Skeletal muscle tissue (tissue), 4 donors: Measurements from ENCODE around the gene GKN1. TPM values are rescaled to one million over a fixed set of nuclear protein-coding genes. Genes with fewer than 3 reads are reported as not detected.

Experiments
- H3K27ac ChIP-seq: one replicate; pipeline ENCODE4 v1.7.0; 2013; ENCODE audit warnings: mild to moderate bottlenecking, low read depth, low read length, inconsistent platforms
- H3K27me3 ChIP-seq, 3 donors: one replicate each; pipeline ENCODE4 v1.7.0; 2013; ENCODE audit warnings: low read length in 3 of 3; ENCODE audit not compliant: control insufficient read depth in 3 of 3, insufficient read depth in 3 of 3
- H3K36me3 ChIP-seq, 3 donors: one replicate each; pipeline ENCODE4 v1.7.0; 2013; ENCODE audit warnings: low read length in 3 of 3; ENCODE audit not compliant: control insufficient read depth in 3 of 3, insufficient read depth in 3 of 3
- H3K4me1 ChIP-seq, 3 donors: one replicate each; pipeline ENCODE4 v1.7.0; 2013; ENCODE audit warnings: low read length in 3 of 3, mild to moderate bottlenecking in 3 of 3; ENCODE audit not compliant: control insufficient read depth in 3 of 3, insufficient read depth in 3 of 3
- H3K4me3 ChIP-seq, 3 donors: one replicate each; pipeline ENCODE4 v1.7.0; 2013; ENCODE audit warnings: low read length in 3 of 3
- H3K9ac ChIP-seq, 3 donors: one replicate each; pipeline ENCODE4 v1.7.0; 2013; ENCODE audit warnings: low read length in 3 of 3, mild to moderate bottlenecking in 3 of 3, moderate library complexity in 2 of 3, low read depth in 1 of 3
- H3K9me3 ChIP-seq, 3 donors: one replicate each; pipeline ENCODE4 v1.7.0; 2013; ENCODE audit warnings: low read length in 3 of 3; ENCODE audit not compliant: control insufficient read depth in 3 of 3
- total RNA-seq: library from RNA; depleted of rRNA; stranded (reverse); fragments of >200 nt; gene quantifications from one replicate; pipeline ENCODE4 v1.2.3, GENCODE V29; 2014
- donor health status: Osteomylitis.

Gene GKN1
- total RNA-seq, 1 donor from 2014 or later: not detected

- Histone ChIP-seq H3K4me1 (no peaks in the 10 kb centered on the region), H3K9ac (no peak overlapping the region)
These were observed 36.9 kb upstream of the GKN1 start for GRCh38 chr2:68937346-68938055.

GRCh38 chr2:68938938-68939337 lies 35.5 kb upstream of the GKN1 start:
- Histone ChIP-seq H3K36me3 (no peaks in the 10 kb centered on the region), H3K4me3 (no peak overlapping the region), H3K9ac (no peak overlapping the region), H3K27me3 (no peaks in the 10 kb centered on the region), H3K9me3 (no peaks in the 10 kb centered on the region), H3K27ac (no peak overlapping the region), H3K4me1 (peaks cover 0 to 3% (median 3%) of the 10 kb centered on the region in 3 donors)

More at GRCh38 chr2:68937346-68938055, 36.9 kb upstream of the GKN1 start:
- Histone ChIP-seq H3K9me3 (no peaks in the 10 kb centered on the region), H3K4me3 (no peak overlapping the region), H3K36me3 (no peaks in the 10 kb centered on the region), H3K27me3 (no peaks in the 10 kb centered on the region), H3K27ac (no peak overlapping the region)

GRCh38 chr2:68939962-68940361 lies 34.5 kb upstream of the GKN1 start:
- Histone ChIP-seq H3K4me1 (peaks cover 0 to 3% (median 3%) of the 10 kb centered on the region in 3 donors), H3K9me3 (no peaks in the 10 kb centered on the region)

GRCh38 chr2:68940369-68940768 lies 34.1 kb upstream of the GKN1 start:
- Histone ChIP-seq H3K27ac (no peak overlapping the region), H3K36me3 (no peaks in the 10 kb centered on the region), H3K4me1 (peaks cover 0 to 3% (median 3%) of the 10 kb centered on the region in 3 donors)

More at GRCh38 chr2:68939962-68940361, 34.5 kb upstream of the GKN1 start:
- Histone ChIP-seq H3K9ac (no peak overlapping the region), H3K27ac (no peak overlapping the region), H3K4me3 (no peak overlapping the region), H3K27me3 (no peaks in the 10 kb centered on the region), H3K36me3 (no peaks in the 10 kb centered on the region)

GRCh38 chr2:68942827-68943226 lies 31.6 kb upstream of the GKN1 start:
- H3K4me1 ChIP-seq: peaks cover 0 to 3% (median 3%) of the 10 kb centered on the region in 3 donors
- H3K9me3 ChIP-seq: no peaks in the 10 kb centered on the region
- no peak overlapping the region for H3K27ac ChIP-seq
- no peaks in the 10 kb centered on the region for H3K36me3 ChIP-seq
- H3K9ac ChIP-seq: no peak overlapping the region
- H3K4me3 ChIP-seq: no peak overlapping the region
- H3K27me3 ChIP-seq: no peaks in the 10 kb centered on the region

More at GRCh38 chr2:68940369-68940768, 34.1 kb upstream of the GKN1 start:
- Histone ChIP-seq H3K9ac (no peak overlapping the region), H3K9me3 (no peaks in the 10 kb centered on the region), H3K4me3 (no peak overlapping the region), H3K27me3 (no peaks in the 10 kb centered on the region)

GRCh38 chr2:68943581-68944568 lies 30.6 kb upstream of the GKN1 start:
- H3K27ac ChIP-seq: no peak overlapping the region
- no peak overlapping the region for H3K4me3 ChIP-seq
- H3K36me3 ChIP-seq: no peaks in the 10 kb centered on the region
- H3K9me3 ChIP-seq: no peaks in the 10 kb centered on the region
- no peaks in the 10 kb centered on the region for H3K27me3 ChIP-seq
- peaks cover 0 to 3% (median 3%) of the 10 kb centered on the region in 3 donors for H3K4me1 ChIP-seq
- no peak overlapping the region for H3K9ac ChIP-seq

GRCh38 chr2:68946117-68946516 lies 28.3 kb upstream of the GKN1 start:
- Histone ChIP-seq H3K4me3 (no peak overlapping the region), H3K9ac (no peak overlapping the region), H3K4me1 (peaks cover 0 to 3% (median 3%) of the 10 kb centered on the region in 3 donors), H3K36me3 (no peaks in the 10 kb centered on the region), H3K9me3 (no peaks in the 10 kb centered on the region), H3K27ac (no peak overlapping the region), H3K27me3 (peaks cover 0 to 3% (median 0%) of the 10 kb centered on the region in 3 donors)

- Histone ChIP-seq H3K27ac (no peak overlapping the region), H3K36me3 (no peaks in the 10 kb centered on the region), H3K27me3 (peaks cover 0 to 3% (median 0%) of the 10 kb centered on the region in 3 donors), H3K4me1 (peaks cover 0 to 2% (median 1%) of the 10 kb centered on the region in 3 donors), H3K4me3 (no peak overlapping the region), H3K9ac (no peak overlapping the region), H3K9me3 (no peaks in the 10 kb centered on the region)
These were observed 25.7 kb upstream of the GKN1 start for GRCh38 chr2:68948710-68949109.

GRCh38 chr2:68951899-68952298 lies 22.5 kb upstream of the GKN1 start:
- H3K4me1 ChIP-seq: no peaks in the 10 kb centered on the region
- no peak overlapping the region for H3K9ac ChIP-seq
- H3K4me3 ChIP-seq: no peak overlapping the region
- peaks cover 0 to 3% (median 0%) of the 10 kb centered on the region in 3 donors for H3K27me3 ChIP-seq
- H3K9me3 ChIP-seq: no peaks in the 10 kb centered on the region
- H3K36me3 ChIP-seq: no peaks in the 10 kb centered on the region
- no peak overlapping the region for H3K27ac ChIP-seq
